ENCODE measurements around the gene USP24. TPM values are rescaled to one million over a fixed set of nuclear protein-coding genes. Genes with fewer than 3 reads are reported as not detected.
A peak's percentile ranks its signal among the peaks of the same experiment; 100 is the strongest.

Gene USP24
- total RNA-seq, 1 donor: 44.0 TPM

DNA sequence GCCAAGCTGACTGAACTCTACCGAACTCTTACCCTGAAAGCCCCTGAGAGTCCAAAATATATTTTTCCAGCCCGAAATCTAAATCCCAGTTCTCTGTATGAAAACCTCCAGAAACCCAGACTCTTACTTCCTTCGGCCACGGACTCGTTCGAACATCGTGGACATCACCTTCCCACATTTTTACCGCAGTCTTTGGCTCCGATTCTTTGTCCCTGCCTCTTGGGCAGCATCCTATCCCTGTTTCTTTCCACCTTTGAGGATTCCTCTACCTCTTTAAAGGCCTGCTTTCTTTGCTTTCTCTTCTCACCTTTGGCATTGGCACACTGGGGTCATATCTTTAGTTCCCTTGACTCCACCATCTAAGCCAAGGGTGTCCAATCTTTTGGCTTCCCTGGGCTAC is 932 bp upstream of the USP24 start:
- TF ChIP-seq, protein P1, sequence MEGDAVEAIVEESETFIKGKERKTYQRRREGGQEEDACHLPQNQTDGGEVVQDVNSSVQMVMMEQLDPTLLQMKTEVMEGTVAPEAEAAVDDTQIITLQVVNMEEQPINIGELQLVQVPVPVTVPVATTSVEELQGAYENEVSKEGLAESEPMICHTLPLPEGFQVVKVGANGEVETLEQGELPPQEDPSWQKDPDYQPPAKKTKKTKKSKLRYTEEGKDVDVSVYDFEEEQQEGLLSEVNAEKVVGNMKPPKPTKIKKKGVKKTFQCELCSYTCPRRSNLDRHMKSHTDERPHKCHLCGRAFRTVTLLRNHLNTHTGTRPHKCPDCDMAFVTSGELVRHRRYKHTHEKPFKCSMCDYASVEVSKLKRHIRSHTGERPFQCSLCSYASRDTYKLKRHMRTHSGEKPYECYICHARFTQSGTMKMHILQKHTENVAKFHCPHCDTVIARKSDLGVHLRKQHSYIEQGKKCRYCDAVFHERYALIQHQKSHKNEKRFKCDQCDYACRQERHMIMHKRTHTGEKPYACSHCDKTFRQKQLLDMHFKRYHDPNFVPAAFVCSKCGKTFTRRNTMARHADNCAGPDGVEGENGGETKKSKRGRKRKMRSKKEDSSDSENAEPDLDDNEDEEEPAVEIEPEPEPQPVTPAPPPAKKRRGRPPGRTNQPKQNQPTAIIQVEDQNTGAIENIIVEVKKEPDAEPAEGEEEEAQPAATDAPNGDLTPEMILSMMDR (IDR thresholded peaks at IDR 0.05; ENCODE audit: insufficient read depth, low read depth, low read length): no peak
- H3K4me3 ChIP-seq (ENCODE audit: low read depth, low read length): peak overlapping the region; percentile 85
- DNase-seq (ENCODE audit: low read depth): no peak

- peak; percentile 57 for DNase-seq (ENCODE audit: low read depth)
- H3K4me3 ChIP-seq (ENCODE audit: low read depth, low read length): peak overlapping the region; percentile 85
- TF ChIP-seq, protein P1 (IDR thresholded peaks at IDR 0.05; ENCODE audit: insufficient read depth, low read depth, low read length): no peak
Measured at GRCh38 chr1:55214934-55215193, 300 bp downstream of the USP24 start.

DNA sequence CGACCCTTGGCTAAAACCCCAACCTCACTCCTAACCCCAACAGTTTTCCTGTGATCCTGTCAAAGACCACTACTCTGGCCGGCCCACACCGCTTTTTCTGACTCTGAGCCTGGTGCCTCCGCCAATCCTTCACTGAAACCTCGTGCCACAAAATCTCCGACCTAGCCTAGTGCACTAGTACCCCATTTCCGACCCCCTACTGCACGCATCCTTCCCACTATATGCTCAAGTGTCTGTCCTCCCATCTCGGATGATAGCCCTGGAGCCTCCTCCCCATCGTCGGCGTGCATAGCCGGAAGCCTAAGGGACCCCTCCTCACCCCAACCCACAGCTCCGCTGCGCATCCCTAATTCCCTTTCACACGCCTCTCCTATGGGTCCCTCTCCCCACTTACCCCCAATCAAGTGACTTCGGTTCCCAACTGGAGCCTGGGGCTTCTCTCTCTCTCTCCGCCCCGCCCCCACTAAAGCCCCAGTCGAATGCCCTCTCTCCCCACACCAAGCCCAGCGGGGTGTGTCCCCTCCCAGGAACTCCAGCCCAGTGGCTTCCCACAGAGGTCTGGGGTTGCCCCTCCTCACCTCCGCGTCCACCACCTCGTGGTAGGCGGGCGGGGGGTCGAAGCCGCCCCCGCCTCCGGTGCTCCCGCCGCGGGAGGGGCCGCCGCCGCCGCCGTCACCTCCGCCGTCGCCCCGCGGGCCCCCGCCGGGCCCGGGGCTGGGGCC is 791 bp downstream of the USP24 start:
- TF ChIP-seq, protein P1 (IDR thresholded peaks at IDR 0.05; ENCODE audit: insufficient read depth, low read depth, low read length): no peak
- no peak for DNase-seq (ENCODE audit: low read depth)

GRCh38 chr1:55213885-55214211 is 1.3 kb downstream of the USP24 start:
- no peak for DNase-seq (ENCODE audit: low read depth)

More for the DNA sequence above, 791 bp downstream of the USP24 start:
- peak overlapping the region; percentile 85 for H3K4me3 ChIP-seq (ENCODE audit: low read depth, low read length)

DNA sequence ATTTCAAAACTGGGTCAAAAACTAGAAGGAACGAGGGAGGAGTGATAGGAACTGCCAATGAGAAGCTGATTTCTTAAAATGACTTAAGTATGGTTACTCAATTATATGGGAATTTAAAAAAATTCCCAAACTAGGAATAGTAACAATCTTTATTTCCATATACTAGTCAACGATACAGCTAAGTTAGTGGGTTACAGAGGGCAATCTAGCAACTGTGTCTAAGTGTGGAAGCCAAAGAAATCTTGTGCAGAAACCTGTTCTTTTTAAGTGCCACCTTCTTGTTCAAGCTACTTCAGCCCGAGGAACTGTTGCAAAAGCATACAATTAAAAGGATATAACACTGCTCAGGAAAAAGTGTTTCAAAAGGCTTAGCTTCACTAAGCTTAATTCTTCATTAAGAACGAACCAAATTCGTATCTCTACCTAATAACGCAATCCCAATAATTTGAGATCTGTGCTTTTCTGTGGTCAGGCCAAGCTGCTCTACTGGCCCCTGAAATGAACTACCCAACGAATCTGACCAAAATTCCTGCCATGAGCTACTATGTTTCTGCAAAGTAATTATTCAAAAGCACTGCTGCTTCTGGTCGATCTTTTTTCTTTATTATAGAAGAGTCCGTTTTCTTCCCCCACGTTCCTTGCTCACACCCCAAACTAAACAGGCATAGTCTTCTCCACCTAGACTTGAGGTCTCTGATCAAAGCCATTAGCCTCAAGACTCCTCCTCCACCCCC is 1.8 kb downstream of the USP24 start:
- DNase-seq (ENCODE audit: low read depth): no peak
- peak overlapping the region; percentile 85 for H3K4me3 ChIP-seq (ENCODE audit: low read depth, low read length)

More at GRCh38 chr1:55213885-55214211, 1.3 kb downstream of the USP24 start:
- H3K4me3 ChIP-seq (ENCODE audit: low read depth, low read length): peak overlapping the region; percentile 85
- TF ChIP-seq, protein P1 (IDR thresholded peaks at IDR 0.05; ENCODE audit: insufficient read depth, low read depth, low read length): no peak

GRCh38 chr1:55212349-55213150 is 2.6 kb downstream of the USP24 start:
- TF ChIP-seq, protein P1 (IDR thresholded peaks at IDR 0.05; ENCODE audit: insufficient read depth, low read depth, low read length): no peak
- H3K4me3 ChIP-seq (ENCODE audit: low read depth, low read length): peak overlapping the region; percentile 85
- DNase-seq (ENCODE audit: low read depth): no peak

More for the DNA sequence above, 1.8 kb downstream of the USP24 start:
- TF ChIP-seq, protein P1 (IDR thresholded peaks at IDR 0.05; ENCODE audit: insufficient read depth, low read depth, low read length): no peak
